HG02938 (cell line): Measurements from ENCODE around the gene SF3B5.
"Not testable (repeated sequence)": the region's sequence is repeated elsewhere in the genome, so short reads cannot be mapped to it uniquely, and the experiment has no call there.

Source experiments
- ATAC-seq: cut with Tn5 transposase; IDR thresholded peaks from one replicate; pipeline ENCODE4 v1.9.1; 2021; ENCODE audit warnings: mild to moderate bottlenecking, moderate library complexity; ENCODE audit not compliant: unreplicated experiment

The SF3B5 gene

DNA sequence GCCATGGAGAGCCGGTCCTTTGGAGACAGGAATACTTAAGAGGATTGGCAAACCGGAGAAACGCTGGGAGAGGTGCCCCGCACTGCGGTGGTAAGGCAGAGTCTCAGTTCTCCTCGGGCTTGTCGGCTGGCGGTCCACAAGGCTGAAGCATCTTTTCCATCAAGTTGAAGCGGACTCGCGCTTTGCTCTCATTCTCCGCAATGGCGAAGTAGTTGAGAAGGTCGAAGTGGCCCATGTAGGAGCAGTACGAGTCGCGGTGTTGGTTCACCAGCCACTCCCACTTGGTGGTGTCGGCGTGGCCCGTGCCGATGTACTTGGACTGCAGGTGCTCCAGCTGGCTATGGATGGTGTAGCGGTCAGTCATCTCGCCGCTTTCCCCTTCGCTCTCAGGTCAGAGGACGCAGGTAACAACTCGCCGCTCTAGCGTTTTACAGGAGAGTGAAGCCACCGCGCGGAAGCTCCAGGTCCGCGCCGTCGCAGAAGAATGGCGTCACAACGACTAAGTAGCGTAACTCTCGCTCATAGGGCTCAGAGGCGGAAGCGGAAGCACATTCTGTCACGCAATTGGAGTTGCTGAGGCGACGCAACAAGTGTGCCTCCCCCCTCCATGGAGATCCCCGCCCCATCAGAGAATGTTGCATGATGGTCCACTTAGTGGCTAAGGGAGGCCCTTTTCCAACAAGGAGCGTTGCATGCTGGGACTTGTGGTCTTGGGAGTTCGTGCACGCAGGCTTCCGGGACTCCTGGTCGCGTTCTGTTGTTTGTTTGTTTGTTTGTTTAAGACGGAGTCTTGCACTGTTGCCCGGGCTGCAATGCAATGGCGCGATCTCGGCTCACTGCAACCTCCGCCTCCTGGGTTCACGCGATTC lies at the start of gene SF3B5:
Gene SF3B5, minus strand, starts transcription at position 440 of the 869 bp plus-strand sequence. Its CDS starts 76 bp downstream, at position 364.
- peak; percentile 96 for ATAC-seq

DNA sequence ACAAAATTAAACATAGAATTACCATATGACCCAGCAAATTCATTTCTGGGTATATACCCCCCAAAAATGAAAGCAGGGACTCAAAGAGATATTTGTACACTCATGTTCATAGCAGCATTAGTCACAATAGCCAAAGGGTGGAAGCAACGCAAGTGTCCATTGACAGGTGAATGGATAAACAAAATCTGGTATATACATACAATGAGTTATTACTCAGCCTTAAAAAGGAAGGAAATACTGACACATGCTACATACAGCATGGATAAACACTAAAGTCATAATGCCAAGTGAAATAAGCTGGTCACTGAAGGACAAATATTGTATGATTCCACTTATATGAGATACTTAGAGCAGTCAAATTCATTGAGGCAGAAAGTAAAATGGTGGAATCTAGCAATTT lies 49.6 kb upstream of the SF3B5 start:
- no peak for ATAC-seq

DNA sequence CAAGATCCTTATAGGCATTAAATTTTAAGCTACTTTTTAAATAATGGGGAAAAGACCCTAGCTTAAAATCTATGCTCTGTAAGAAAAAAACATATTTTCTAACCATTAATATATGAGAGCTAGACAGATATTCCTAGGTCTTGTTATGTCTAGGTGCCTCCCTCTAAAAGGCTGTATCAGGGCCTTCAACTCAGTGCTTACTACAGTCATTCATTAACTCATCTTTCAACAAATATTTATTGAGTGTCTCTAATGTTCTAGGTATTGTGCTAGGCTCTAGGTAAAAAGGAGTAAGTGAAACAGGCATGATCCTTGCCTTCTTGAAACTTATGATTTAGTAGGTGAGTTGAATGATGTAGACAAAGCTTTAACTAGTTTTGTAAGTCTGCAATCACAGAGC lies 48.5 kb upstream of the SF3B5 start:
- no peak for ATAC-seq

DNA sequence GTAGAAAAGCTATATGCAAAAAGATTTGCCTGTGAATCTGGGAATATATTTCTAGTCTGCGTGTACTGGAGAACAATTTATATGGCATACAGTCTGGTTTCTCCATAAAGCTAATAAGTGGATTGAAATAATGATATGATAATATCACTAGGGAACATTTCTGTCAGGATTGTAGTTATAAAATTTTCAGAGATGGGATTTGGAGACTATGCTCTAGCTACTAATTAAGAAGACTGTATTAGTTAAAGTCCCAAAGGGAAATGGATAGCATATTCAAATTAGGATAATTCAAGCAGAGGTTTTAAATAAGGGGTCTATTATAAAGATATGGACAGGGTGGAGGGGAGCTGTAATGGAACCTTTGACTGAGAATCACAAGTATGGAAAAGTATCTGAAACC lies 47.7 kb upstream of the SF3B5 start:
- no peak for ATAC-seq

DNA sequence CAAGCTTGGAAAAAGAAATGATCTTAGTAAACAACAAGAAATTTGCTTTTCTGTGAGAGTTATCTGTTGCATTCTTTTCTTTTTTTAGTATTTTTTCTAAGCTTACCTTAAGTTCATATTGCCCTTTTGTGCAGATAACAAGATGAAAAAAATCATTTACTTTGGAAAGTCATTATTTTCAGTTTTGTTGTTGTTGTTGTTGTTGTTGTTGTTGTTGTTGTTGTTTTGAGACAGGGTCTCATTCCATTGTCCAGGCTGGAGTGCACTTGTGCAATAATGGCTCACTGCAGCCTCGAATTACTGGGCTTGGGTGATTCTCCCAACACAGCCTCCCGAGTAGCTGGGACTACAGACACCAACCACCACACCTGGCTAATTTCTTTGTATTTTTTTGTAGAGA lies 46.1 kb upstream of the SF3B5 start:
- no peak for ATAC-seq

DNA sequence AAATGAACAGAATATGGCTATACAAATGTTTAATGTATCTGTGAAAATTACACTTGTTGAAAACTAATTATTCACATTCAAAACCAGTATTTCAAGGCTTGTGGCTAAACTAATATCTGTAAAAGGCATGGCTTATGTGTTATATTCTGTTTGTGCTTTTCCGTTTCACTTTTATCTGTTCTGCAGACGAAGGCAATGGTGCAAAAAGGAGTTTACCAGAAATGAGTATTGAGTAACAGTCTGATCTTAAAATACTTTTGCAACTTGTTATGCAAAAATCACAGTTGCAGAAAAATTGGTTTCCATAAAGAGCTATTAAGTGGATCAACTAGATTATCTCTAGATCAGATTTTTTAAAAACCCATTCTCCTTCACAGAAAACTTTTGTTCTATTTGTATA lies 45.5 kb upstream of the SF3B5 start:
- peak; percentile 83 for ATAC-seq

DNA sequence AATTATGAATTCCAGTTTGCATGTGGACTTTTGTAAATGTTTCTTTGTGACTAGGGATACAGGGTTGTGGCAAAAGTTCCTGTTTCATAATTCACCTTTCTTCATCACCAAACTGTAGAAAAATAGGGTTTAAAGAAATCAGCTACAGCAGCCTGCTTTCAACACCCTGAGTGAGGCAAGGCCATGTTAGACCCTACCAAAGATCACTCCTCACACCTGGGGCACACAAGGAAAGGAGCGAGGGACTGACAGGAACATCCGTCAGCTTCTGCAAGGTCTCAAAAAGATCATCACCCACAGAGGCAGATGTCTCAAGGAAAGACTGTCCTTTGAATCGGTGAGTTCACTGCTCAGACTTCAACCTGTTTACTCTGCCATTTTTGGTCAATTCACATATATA lies 44.4 kb upstream of the SF3B5 start:
- ATAC-seq, result no peak

DNA sequence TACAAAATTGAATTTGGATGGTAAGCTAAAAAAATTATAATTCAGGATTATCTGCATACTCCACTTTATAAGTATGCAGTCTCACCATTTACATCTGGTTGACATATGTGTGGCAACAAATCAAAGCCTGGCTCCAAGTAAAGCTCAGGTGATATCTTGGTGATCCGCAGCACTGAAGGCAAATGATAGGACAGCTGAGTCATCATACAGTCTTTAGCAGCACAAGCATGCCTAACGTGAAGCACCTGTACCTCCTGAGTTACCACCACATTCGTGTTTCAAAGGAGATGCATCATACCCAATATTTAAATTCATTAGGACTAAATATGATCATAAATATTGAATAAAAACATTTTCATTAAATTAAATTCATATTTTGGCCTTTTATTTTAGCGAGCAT lies 43.2 kb upstream of the SF3B5 start:
- ATAC-seq, result no peak

DNA sequence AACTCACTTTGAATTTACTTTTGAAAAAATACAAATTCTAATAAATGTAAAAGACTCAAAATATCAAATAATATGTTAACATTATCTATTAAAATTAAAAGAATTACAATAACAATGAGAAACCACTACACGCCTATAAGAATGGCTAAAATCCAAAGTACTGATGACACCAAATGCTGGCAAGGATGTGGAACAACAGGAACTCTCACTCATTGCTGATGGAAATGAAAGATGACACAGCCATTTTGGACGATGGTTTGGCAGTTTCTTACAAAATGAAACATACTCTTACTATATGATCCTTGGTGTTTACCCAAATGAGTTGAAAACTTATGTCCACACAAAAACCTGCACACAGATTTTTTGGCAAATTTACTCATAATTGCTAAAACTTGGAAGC lies 39.4 kb upstream of the SF3B5 start:
- no peak for ATAC-seq

DNA sequence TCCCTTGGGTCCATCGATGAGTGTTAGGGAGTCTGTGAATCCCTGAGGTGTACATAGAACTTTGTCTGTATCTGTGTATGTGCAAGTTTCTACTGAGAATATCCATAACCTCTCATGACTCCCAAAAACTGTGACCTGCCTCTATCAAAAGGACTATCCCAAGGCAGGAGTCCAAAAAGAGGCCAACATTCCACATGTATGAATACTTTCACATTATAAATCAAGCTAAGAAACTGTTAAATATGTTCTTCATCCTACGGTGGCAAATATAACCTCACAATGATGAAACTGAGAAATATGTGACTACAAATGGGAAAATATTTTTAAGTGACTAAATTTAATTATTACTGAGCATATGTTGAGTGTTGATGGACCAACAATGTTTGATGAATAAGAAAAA lies 38.8 kb upstream of the SF3B5 start:
- no peak for ATAC-seq

DNA sequence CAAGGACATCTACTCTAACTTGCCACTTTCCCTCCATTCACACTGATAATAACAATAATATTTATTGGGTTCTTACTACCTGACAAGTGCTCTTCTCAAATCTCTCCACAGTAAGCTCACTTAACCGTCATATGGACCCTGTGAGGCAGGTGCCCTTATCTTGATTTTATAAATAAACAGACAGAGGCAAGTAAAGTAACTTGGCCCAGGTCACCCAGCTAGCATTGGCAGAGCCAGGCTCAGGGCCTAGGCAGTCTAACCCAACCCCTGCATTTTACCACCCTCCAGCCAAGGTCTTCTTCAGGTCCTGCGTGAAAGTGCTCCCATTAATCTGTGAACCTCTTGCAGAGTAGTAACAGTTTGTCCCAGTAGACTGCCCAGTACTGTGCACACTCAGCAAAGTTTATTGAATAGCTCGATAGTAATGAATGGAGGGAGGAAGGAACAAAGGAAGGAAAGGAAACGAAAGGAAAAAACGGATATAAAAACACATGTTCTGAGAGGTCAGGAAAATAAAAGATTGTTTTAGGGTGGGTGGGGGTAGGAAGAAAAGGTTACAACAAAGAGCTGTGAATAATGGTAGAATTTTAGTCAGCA lies 38.0 kb upstream of the SF3B5 start:
- ATAC-seq, result no peak

DNA sequence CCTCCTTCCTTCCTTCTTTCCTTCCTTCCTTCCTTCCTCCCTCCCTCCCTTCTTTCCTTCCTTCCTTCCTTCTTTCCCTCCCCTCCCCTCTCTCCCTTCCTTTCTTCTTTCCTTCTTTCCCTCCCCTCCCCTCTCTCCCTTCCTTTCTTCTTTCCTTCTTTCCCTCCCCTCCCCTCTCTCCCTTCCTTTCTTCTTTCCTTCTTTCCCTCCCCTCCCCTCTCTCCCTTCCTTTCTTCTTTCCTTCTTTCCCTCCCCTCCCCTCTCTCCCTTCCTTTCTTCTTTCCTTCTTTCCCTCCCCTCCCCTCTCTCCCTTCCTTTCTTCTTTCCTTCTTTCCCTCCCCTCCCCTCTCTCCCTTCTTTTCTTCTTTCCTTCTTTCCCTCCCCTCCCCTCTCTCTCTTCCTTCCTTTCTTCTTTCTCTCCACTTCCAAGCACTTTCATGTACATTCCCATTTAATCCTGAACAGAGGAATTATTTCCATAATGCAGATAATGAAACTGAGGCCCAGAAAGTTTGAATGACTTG lies 36.9 kb upstream of the SF3B5 start:
- not testable (repeated sequence) for ATAC-seq

DNA sequence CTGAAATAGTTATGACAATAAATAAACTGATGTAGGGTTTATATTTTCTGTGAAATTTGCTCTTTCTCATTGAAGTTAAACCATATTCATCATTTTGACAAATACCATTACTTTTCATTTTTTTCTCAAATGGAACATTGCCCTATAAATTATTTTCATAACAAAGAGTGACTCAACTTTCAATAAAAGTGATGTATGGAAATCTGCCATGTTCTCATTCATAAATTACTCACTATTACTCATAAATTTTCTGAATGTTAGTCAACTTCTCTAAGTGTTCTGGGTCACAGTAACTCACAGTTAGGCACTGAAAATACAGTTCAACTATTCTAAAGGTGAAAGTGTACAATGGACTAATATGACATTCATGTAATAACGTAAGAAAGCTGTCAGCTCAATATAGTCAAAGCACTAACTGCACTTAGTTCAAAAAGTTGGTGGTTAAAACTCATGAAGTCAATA lies 35.9 kb upstream of the SF3B5 start:
- no peak for ATAC-seq

DNA sequence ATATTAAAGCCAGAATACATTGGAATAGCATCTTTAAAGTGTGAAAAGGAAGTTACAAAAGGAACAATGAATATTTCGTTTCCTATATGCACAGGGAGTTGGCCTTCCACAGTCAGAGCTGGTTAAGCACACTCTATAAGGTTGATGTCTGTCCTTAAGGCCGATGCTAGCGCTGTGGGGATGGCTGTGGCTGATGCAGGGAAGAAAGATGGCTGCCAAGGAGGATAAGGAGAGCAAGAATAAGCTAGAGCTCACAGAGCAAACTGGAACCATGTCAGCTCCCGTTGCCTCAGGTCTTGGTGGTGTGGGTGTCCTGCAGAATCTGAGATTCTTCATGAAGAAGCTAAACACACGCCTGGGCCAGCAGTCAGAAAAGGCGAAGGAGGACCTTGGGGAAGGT lies 34.1 kb upstream of the SF3B5 start:
- ATAC-seq, result no peak

DNA sequence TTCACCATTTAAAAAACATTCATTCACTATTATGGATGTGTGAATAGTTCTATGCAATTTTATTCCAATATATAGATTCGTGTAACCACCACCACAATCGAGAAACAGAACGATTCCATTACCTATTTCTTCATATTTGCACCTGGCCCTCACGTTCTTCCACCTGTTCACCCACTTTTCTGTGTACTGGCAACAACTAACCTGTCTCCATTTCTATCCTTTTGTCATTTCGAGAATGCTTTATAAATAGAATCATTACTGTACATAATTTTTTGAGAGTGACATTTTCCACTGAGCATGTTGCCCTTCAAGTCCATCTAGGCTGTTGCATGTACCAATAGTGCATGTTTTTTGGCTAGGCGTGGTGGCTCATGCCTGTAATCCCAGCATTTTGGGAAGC lies 31.7 kb upstream of the SF3B5 start:
- ATAC-seq, result no peak

DNA sequence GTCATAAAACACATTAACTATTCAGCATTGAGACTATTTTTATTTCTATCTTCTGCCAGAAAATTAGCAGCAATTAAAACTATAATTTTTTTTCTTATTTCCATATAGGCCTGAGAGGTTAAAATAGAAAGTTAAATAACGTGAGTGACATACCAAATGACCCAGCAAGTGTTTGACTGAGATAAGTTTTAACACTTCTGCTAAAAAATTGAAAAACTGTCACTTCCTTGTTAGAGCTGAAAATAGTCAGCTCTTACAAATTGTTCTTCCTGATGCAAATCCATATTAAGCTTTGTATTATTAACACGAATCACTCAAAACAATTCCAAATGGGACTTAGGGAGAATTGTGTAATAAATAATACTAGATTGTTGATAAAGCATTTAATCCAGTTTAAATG lies 28.5 kb upstream of the SF3B5 start:
- ATAC-seq, result no peak

DNA sequence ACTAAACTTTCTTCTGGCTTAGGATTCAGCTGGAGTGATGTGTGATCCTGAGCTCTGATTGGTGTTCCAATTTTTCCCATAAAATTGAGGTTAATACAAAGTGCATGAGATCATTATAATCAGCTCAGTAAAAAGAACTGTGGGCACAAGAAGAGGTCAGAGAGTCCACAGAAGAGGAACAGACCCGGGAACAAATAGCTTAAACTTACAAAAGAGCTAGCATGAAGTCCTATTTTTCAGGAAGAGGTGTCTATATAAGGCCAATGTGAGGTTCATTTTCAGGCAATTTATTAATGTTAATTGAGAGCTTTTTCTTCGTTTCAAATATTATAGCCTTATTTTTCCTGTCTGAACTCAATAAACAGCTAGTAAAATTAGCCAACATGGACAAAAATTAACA lies 28.0 kb upstream of the SF3B5 start:
- no peak for ATAC-seq

DNA sequence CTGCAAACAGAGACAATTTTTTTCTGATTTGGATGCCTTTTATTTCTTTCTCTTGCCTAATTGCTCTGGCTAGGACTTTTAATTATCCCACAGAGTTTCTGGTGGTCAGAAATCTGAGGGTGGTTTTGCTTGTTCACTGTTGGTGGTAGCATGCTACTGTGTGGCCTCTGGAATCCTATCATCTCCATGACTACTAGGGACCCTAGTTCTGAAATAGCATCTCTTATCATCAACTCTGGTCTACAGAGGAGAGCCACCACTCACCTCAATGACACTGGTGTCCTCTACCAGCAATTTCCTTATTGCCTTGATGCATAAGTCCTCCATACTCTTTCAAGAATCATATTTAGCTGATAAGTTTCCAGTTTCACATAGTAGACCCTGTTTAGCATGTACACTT lies 27.5 kb upstream of the SF3B5 start:
- ATAC-seq, result no peak

DNA sequence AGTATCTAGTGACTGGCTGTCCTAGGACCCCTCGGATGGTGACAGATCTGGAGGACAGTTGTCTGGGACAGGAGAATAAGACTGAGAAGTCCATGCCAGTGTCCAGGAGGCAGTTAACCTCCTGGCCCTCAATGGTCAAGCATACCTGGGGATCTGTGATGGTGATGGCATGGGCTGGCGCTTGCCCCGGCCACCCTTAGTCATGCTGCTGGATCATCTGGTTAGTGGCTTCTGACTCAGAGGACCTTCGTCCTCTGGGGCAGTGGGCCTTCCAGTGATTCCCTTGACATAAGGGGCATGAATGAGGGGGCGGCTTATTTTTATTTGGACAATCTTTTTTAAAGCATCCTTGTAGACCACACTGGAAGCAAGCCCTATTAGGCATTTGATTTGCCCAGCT lies 24.0 kb upstream of the SF3B5 start:
- no peak for ATAC-seq

DNA sequence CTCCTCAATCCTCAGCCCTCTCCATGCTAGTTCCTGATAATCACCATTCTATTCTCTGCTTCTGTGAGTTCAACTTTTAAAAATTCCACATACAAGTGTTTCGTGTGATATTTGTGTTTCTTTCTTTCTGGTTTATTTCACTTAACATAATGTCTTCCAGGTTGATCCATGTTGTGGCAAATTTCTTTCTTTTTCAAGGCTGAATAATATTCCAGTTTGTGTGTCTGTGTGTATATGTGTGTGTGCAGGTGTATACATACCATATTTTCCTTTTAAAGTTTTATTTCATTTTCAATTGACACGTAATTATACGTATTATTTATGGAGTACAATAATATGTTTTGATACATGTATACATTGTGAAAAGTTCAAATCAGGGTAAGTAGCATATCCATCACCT lies 19.8 kb upstream of the SF3B5 start:
- ATAC-seq, result no peak

DNA sequence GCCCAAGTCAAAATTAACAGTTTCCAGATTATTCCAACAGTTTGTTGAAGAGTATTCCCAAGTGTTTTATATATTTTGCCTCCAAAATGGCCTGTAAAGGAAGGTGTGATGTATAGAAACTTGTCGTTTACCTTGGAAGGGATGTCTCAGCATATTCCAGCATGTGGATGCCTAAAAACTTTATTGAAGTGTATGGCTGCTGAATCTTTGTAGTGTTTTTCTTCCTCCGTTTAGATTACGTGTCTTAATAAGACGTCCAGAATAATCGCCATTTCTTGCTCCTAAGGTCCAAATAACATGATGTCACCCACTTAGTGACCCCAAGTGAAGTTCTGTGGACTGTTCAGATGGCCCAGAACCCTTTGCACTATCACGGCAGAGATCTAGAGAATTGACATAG lies 18.0 kb upstream of the SF3B5 start:
- ATAC-seq, result no peak

DNA sequence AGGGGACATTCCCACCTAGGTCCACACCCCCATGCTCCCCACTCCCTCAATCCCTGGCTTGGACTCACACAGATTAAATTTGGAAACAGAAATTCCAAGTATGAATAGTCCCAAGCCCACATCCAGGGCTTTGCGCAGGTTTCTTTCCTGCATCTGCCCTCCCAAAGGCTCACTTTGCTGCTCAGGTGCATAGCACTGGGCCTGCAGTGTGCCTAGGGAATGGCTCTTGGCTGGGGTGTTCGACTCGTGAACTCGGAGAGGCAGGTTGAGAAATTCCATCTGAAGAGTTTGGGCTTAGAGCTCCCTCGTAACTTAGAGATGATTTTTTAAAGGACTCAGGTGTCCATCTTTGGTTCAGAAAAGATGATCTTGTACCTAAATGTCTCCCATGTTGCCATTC lies 14.8 kb upstream of the SF3B5 start:
- no peak for ATAC-seq
